COLO668 (cell line): ENCODE measurements around the gene KDM2B.

ENCODE experiments used
- DNase-seq: peaks from one replicate; lab custom pipeline; 2025; ENCODE audit not compliant: unreplicated experiment; lab: John Stamatoyannopoulos, UW

KDM2B gene

GRCh38 chr12:121580959-121581685, at the start of gene KDM2B:
Gene KDM2B, minus strand, starts transcription at chr12:121581023. Its CDS starts 112 bp downstream, at chr12:121580911.
- DNase-seq, result peak; percentile 51

- DNase-seq, result no peak
Observed at GRCh38 chr12:121628536-121628935, 47.7 kb upstream of the KDM2B start.

GRCh38 chr12:121628037-121628436, 47.2 kb upstream of the KDM2B start:
- no peak for DNase-seq

GRCh38 chr12:121626853-121627640, 46.2 kb upstream of the KDM2B start:
- peak; percentile 73 for DNase-seq

- DNase-seq, result peak; percentile 99
Observed at GRCh38 chr12:121626087-121626852, 45.4 kb upstream of the KDM2B start, which contains the start of gene ORAI1. Gene ORAI1, plus strand, starts transcription at chr12:121626530.

GRCh38 chr12:121620333-121620891, 39.6 kb upstream of the KDM2B start:
- no peak for DNase-seq

GRCh38 chr12:121618659-121619233, 37.9 kb upstream of the KDM2B start:
- no peak for DNase-seq

GRCh38 chr12:121614872-121615467, 34.1 kb upstream of the KDM2B start:
- DNase-seq, result no peak

- DNase-seq, result no peak
Observed at GRCh38 chr12:121613462-121613861, 32.6 kb upstream of the KDM2B start.

GRCh38 chr12:121611306-121611705, 30.5 kb upstream of the KDM2B start:
- no peak for DNase-seq

- no peak for DNase-seq
Observed at GRCh38 chr12:121610239-121611149, 29.7 kb upstream of the KDM2B start.

GRCh38 chr12:121608301-121608700, 27.5 kb upstream of the KDM2B start:
- DNase-seq, result no peak

GRCh38 chr12:121603581-121603980, 22.8 kb upstream of the KDM2B start:
- no peak for DNase-seq

- no peak for DNase-seq
Observed at GRCh38 chr12:121602766-121603165, 21.9 kb upstream of the KDM2B start.

- DNase-seq, result no peak
Observed at GRCh38 chr12:121600702-121601336, 20.0 kb upstream of the KDM2B start.

- no peak for DNase-seq
Observed at GRCh38 chr12:121596526-121596925, 15.7 kb upstream of the KDM2B start.

GRCh38 chr12:121595520-121595919, 14.7 kb upstream of the KDM2B start:
- no peak for DNase-seq

- no peak for DNase-seq
Observed at GRCh38 chr12:121592320-121592719, 11.5 kb upstream of the KDM2B start.
